ENCODE measurements around the gene NSD2.

NSD2 gene

GRCh38 chr4:2008921-2009650, 137.9 kb downstream of the NSD2 start, which contains the start of gene NELFA:
TSS of gene NELFA (minus strand) at chr4:2008974. CDS start at chr4:2008959, 15 bp downstream.
- Histone ChIP-seq H3K27me3 (ENCODE audit: insufficient read depth, low read length, poor library complexity) (peaks cover 3% of the 10 kb centered on the region), H3K36me3 (ENCODE audit: insufficient read depth, low read length) (peaks cover 28% of the 10 kb centered on the region), H3K4me1 (ENCODE audit: insufficient read depth, low read length) (peaks cover 35% of the 10 kb centered on the region), H3K4me3 (ENCODE audit: low read depth in 1 of 2, low read length in 2 of 2) (peak within 1 kb of the TSS; percentile 61 to 98), H3K4me2 (ENCODE audit: insufficient read depth, low read length) (peak within 1 kb of the TSS; percentile 98), H4K20me1 (ENCODE audit: insufficient read depth, low read length) (peaks cover 25% of the 10 kb centered on the region), H3K9ac (ENCODE audit: low read depth, low read length) (peak within 1 kb of the TSS; percentile 82), H3K79me2 (ENCODE audit: insufficient read depth, low read length) (peaks cover 47% of the 10 kb centered on the region), H3K27ac (ENCODE audit: low read length) (peak within 1 kb of the TSS; percentile 98), H3K9me3 (ENCODE audit: insufficient read depth, low read length, severe bottlenecking) (no peaks in the 10 kb centered on the region), H2AFZ (ENCODE audit: low read depth, low read length) (peak within 1 kb of the TSS; percentile 100)
- DNase-seq, result peak; percentile 94
- TF ChIP-seq CTCF (IDR thresholded peaks at IDR 0.05; ENCODE audit: borderline replicate concordance, extremely low read depth, low read length, poor library complexity, severe bottlenecking) (peak; percentile 18), EZH2 (IDR thresholded peaks at IDR 0.05; ENCODE audit: borderline replicate concordance, low read depth, low read length, severe bottlenecking) (no peak)
- peak; percentile 82 for ATAC-seq (ENCODE audit: insufficient read depth, low read depth)

- Histone ChIP-seq H3K79me2 (ENCODE audit: insufficient read depth, low read length) (peaks cover 41% of the 10 kb centered on the region), H4K20me1 (ENCODE audit: insufficient read depth, low read length) (peaks cover 25% of the 10 kb centered on the region), H3K4me3 (ENCODE audit: low read depth in 1 of 2, low read length in 2 of 2) (peak overlapping the region; percentile 61 to 98), H3K4me2 (ENCODE audit: insufficient read depth, low read length) (peak overlapping the region; percentile 98), H3K9ac (ENCODE audit: low read depth, low read length) (peak overlapping the region; percentile 82), H2AFZ (ENCODE audit: low read depth, low read length) (peak overlapping the region; percentile 100), H3K4me1 (ENCODE audit: insufficient read depth, low read length) (peaks cover 35% of the 10 kb centered on the region), H3K36me3 (ENCODE audit: insufficient read depth, low read length) (peaks cover 24% of the 10 kb centered on the region), H3K9me3 (ENCODE audit: insufficient read depth, low read length, severe bottlenecking) (no peaks in the 10 kb centered on the region), H3K27ac (ENCODE audit: low read length) (peak overlapping the region; percentile 98), H3K27me3 (ENCODE audit: insufficient read depth, low read length, poor library complexity) (peaks cover 3% of the 10 kb centered on the region)
- TF ChIP-seq EZH2 (IDR thresholded peaks at IDR 0.05; ENCODE audit: borderline replicate concordance, low read depth, low read length, severe bottlenecking) (no peak), CTCF (IDR thresholded peaks at IDR 0.05; ENCODE audit: borderline replicate concordance, extremely low read depth, low read length, poor library complexity, severe bottlenecking) (peak; percentile 25)
- DNase-seq (peak; percentile 67), ATAC-seq (ENCODE audit: insufficient read depth, low read depth) (peak; percentile 44)
Observed at GRCh38 chr4:2009651-2010233, 138.5 kb downstream of the NSD2 start.

GRCh38 chr4:2011583-2011982, 140.4 kb downstream of the NSD2 start:
- H2AFZ ChIP-seq (ENCODE audit: low read depth, low read length), result no peak overlapping the region
- peaks cover 14% of the 10 kb centered on the region for H4K20me1 ChIP-seq (ENCODE audit: insufficient read depth, low read length)
- H3K9ac ChIP-seq (ENCODE audit: low read depth, low read length), result no peak overlapping the region
- H3K27ac ChIP-seq (ENCODE audit: low read length), result no peak overlapping the region
- no peaks in the 10 kb centered on the region for H3K9me3 ChIP-seq (ENCODE audit: insufficient read depth, low read length, severe bottlenecking)
- no peak for ATAC-seq (ENCODE audit: insufficient read depth, low read depth)
- peaks cover 26% of the 10 kb centered on the region for H3K4me1 ChIP-seq (ENCODE audit: insufficient read depth, low read length)
- H3K4me2 ChIP-seq (ENCODE audit: insufficient read depth, low read length), result no peak overlapping the region
- DNase-seq, result no peak
- peaks cover 3% of the 10 kb centered on the region for H3K27me3 ChIP-seq (ENCODE audit: insufficient read depth, low read length, poor library complexity)
- peaks cover 22% of the 10 kb centered on the region for H3K79me2 ChIP-seq (ENCODE audit: insufficient read depth, low read length)
- no peak overlapping the region for H3K4me3 ChIP-seq (ENCODE audit: low read depth in 1 of 2, low read length in 2 of 2)
- peaks cover 9% of the 10 kb centered on the region for H3K36me3 ChIP-seq (ENCODE audit: insufficient read depth, low read length)
- TF ChIP-seq EZH2 (IDR thresholded peaks at IDR 0.05; ENCODE audit: borderline replicate concordance, low read depth, low read length, severe bottlenecking) (no peak), CTCF (IDR thresholded peaks at IDR 0.05; ENCODE audit: borderline replicate concordance, extremely low read depth, low read length, poor library complexity, severe bottlenecking) (no peak)

Measured in DND-41 (cell line).